GM19025 (cell line): Measurements from ENCODE around the gene DIAPH2.
A peak's percentile ranks its signal among the peaks of the same experiment; 100 is the strongest.
"Not testable (repeated sequence)": the region's sequence is repeated elsewhere in the genome, so short reads cannot be mapped to it uniquely, and the experiment has no call there.

Experiments
- ATAC-seq: cut with Tn5 transposase; IDR thresholded peaks from one replicate; pipeline ENCODE4 v1.9.1; 2021; ENCODE audit warnings: mild to moderate bottlenecking, low read depth, moderate library complexity; ENCODE audit not compliant: unreplicated experiment

Gene DIAPH2

DNA sequence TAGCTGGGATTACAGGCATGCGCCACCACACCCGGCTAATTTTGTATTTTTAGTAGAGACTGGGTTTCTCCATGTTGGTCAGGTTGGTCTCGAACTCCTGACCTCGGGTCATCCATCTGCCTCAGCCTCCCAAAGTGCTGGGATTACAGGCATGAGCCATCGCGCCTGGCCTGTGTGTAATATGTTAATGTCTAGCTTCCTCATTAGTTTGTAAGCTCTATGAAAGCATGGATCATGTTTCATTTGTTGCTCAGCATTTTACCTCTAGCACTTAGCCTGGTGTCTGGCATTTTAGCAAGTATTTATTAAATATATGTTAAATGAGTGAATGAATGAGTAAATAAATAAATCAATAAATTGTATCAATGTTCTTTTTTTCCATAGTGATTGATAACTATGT lies 29.8 kb downstream of the DIAPH2 start:
- not testable (repeated sequence) for ATAC-seq

DNA sequence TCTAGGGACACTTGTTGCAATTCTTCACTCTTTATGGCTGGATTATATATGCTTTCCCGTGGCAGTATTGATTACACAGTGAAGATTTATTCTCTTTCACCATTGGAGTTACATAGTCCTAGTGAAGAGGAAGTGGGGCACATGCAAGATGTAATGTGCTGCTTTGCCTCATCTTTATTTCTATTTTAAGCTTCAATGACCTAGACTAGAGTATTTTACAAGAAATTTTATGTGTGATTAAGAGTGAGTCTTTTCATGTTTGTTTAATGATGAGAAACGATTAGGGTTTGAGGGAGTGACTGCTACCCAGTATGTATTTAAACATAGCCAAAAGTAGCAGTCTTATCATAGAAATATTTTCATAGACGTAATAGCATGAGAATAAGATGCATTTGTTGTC lies 30.8 kb downstream of the DIAPH2 start:
- no peak for ATAC-seq

DNA sequence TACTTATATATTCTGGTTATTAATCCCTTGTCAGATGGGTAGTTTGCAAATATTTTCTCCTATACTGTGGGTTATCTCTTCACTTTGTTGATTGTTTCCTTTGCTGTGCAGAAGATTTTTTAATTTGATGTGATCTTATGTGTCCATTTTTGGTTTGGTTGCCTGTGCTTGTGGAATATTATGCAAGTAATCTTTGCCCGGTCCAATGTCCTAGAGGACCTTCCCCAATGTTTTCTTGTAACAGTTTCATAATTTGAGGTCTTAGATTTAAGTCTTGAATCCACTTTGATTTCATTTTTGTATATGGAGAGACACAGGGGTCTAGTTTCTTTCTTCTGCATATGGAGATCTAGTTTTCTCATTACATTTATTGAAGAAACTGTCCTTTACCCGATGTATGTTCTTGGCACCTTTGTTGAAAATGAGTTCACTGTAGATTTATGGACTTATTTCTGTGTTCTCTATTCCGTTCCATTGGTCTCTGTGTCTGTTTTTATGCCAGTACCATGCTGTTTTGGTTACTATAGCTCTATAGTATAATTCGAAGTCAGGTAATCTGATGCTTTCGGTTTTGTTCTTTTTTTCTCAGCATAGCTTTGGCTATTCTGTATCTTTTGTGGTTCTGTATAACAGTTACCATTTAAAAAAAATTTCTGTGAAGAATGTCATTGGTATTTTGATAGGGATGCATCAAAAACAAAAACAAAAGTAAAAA lies 34.7 kb downstream of the DIAPH2 start:
- no peak for ATAC-seq

DNA sequence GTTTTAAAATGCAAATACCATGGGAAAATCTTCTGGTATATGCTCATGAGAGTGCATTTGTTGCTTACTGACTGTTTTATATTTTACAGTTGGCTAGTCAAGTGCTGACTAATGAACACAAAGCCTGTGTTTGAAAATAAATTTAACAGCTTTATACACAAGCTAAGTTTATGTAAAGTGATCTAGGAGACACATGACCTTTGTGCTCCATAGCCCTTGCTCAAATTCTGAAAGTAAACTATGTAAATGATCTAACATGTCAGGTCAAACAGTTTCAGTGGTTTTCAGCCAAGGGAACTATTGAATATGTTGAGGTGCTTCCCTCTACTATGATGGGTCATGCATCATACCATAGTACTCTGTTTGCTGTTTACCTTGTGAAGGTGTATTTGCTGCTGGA lies 36.7 kb downstream of the DIAPH2 start:
- peak; percentile 99 for ATAC-seq

DNA sequence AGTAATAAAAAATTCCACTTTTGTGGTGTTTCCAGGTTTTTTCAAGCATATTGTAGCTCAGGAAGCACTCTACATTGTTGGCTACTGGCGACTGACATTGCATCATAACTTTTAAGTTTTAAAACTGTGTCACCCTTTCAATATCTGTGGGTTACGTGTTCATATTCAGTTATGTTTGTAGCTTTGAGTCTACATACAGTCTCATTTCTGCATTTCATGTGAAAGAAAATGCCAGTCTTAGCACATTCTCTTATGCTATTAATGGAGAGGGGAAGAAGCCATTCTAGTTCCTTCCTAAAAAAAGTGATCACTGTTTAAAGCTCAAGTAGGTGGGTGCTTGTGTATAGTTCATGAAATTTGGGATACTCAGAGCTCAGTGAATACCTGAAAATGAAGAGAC lies 38.1 kb downstream of the DIAPH2 start:
- no peak for ATAC-seq

DNA sequence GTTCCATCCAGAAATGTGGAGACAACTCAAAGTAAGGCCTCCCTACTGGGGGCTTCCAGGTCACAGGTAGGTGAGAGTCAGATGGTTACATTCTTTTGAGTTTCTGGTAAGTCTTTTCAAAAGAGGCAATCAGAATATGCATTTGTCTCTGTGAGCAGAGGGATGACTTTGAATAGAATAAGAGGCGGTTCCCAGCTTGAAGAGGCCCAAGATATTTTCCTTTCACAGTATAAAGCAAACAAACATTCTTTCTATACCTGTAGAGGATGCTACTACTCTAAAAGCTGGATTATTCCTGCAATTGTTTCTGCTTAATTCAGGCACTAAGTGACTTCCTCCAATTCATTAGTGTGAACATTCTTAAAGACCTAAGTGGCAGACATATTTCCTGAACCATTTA lies 44.4 kb downstream of the DIAPH2 start:
- no peak for ATAC-seq

DNA sequence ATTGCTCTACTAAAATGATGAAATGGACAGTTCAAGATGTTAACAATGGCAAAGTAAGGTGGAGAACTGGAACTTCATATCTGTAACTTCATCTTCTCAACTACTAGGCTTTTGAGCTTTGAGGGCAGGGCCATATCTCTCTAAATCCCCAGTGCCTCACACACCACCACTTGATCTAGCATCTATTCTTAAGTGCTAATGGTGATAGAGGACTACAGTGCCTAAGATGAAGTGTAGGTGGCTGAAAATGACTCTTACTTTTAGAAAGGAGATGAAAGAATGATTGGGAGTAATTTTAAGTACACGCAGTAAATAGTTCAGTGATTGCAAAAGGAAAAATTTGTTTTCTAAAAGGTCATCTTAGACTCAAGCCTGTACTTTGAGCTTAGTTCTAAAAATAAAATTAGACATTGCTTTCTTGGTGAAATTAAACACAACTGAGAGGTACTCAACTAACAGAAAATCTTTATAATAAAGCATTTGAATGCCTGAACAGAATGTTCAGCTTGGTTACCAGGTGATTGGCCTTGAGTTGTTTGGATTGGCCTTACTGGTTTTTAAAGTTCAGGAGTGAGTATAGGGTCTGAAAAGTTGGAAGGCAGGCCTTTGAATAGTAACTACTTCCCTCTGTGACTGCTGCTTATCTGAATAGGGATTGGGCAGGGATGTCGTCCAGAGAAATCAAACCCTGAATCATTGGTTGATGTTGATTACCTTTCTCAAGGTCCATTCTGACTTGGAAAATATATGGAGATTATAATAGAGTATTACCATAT lies 45.4 kb downstream of the DIAPH2 start:
- no peak for ATAC-seq

DNA sequence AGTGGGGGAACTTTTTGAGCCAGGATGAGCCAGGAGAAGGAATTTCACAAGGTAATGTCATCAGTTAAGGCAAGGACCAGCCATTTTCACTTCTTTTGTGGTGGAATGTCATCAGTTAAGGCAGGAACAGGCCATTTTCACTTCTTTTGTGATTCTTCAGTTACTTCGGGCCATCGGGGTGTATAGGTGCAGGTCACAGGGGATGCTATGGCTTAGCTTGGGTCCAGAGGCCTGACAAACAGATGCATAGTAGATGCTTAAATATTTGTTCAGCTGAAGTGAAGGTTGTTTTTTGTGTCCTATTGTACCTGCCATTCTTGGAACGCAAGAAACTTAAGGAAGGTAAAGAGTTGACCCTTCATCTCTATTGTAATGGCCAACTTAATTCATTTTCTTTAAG lies 46.4 kb downstream of the DIAPH2 start:
- not testable (repeated sequence) for ATAC-seq

DNA sequence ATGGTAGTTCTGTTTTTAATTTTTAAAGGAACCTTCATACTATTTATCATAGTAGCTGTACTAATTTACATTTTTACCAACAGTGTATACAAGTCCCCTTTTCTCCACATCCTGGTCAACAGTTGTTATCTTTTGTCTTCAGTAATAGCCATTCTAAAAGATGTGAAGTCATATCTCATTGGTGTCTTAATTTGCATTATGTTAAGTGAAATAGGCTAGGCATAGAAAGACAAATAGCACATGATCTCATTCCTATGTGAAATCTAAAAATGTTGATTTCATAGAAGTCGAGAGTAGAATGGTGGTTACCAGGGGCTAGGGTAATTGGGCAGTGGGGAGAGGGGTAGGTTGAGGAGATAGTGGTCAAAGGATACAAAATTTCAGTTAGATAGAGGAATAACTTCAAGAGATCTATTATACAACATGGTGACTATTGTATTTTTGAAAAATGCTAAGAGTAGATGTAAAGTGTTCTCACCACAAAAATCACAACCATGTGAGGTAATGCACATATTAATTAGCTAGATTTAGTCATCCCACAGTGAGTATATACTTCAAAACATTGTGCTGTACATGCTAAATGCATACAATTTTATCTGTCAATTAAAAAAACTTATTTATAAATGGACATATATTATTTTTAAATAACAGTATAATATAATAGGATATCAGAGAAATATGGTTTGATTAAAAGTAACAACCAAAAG lies 58.9 kb downstream of the DIAPH2 start:
- ATAC-seq: no peak

DNA sequence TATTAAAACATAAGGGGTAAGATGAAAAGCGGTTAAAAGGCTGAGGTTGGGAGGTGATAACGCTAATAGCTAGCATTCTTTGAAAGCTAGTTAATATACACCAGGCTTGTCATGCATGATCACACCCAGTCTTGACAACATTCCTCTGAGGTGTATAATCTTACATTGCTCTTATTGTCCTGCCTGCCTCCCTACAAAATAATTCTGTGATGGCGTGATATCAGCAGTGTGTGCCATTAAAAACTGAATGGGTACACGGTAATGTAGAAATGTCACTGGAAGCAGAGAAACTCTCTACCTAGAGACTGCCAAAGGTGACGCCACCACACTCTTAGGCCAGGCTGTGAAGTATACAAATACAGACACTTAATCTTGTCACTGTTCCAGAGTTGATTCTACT lies 68.1 kb downstream of the DIAPH2 start:
- no peak for ATAC-seq

DNA sequence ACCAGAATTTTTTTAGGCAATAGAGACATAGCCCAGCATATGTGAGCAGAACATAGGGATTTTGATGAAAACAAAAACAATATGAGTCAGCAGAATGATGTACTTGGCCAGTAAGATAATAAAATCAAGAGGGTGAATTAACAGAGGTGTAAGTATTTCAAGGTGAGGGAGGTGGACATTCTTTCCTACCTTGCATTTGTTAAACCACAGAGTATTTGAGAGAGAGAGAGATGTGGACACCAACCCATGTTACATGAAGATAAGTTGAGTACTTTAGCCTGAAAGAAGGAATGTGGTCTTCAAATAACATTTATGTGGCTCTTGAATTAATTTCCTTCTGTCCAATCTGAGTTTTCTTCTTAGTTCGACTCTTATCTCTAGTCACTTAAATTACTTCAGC lies 68.6 kb downstream of the DIAPH2 start:
- no peak for ATAC-seq

DNA sequence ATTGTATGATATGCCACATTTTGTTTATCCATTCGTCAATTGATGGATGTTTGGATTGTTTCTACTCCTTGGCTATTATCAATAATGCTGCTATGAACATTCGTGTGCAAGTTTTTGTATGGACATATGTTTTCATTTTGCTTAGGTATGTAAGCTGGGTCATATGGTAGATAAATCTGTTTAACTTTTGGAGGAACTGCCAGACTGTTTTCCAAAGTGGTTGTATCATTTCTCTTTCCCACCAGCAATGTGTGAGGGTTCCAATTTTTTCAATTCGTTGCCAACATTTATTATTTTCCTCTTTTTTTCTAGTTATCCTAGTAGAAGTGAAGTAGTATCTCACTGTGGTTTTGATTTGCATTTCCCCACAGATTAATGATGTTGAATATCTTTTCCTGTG lies 71.8 kb downstream of the DIAPH2 start:
- ATAC-seq: no peak

DNA sequence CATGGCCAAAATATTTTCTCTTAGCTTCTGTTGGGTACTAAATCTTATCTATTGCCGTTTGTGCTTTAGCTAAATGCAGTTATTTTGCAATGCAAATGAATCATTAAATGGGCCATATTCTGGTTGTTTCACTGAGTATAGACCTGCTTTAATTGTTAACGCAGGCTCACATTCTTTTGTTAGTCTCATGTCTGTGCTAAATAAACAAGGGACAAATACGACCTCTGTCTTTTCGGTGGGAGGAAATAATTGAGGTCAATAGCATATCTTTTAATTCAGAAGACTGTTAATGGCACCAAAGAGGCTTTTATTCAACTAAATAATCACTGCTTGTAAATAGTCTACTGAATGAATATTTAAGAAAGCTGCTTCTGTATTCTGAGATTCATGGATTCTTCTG lies 76.9 kb downstream of the DIAPH2 start:
- ATAC-seq: no peak

DNA sequence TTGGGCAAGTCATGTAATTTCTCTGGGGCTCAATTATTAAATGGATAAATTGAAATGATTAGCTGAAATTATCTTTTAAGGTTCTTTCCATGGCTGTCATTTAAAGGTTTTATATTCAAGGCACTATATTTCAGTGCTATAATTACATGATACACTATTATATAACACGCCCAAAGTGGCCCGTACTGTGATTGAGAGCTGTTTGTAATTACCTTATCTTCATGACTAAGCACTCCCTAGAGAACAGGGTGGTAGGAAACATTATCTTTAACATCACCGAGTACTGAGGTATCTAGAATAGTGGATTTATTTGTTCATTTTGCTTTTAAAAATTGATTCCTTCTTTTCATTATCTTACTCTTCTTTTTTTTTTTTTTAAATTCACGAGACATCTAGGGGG lies 79.0 kb downstream of the DIAPH2 start:
- no peak for ATAC-seq

DNA sequence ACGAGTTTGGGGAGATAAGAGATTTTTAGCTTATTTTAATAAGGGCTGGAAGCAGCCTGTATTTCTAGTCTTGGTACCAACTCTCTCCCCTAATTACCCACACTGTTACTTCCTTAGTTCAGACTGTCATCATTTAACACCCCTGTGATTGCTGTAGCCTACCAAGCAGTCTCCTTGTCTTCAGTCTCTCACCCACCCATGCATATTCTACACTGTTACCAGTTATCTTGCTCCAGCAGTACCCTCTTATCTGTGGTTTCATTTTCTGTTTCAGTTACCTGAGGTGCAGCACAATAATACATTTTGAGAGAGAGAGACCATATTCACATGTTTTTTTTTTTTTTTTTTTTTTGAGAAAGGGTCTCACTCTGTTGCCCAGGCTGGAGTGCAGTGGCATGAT lies 80.2 kb downstream of the DIAPH2 start:
- ATAC-seq: peak; percentile 86

DNA sequence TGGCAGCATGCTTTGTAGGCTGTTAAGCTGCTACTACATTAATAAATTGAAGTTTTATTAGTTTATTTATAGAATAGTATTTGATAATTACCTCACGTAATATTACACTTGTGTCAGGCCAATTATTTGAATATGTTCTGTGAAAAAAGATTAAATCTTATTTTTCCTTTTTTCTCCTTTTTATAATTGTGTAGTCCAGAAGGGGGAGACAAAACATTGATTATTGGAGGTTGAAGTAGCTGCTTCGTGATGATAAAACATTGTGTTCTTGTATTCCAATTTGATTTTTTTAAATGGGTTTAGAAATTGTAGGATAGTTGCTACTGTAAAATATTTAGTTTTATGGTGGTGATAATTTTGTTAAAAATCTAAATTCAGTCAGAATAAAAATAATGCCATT lies 85.7 kb downstream of the DIAPH2 start:
- ATAC-seq: no peak

DNA sequence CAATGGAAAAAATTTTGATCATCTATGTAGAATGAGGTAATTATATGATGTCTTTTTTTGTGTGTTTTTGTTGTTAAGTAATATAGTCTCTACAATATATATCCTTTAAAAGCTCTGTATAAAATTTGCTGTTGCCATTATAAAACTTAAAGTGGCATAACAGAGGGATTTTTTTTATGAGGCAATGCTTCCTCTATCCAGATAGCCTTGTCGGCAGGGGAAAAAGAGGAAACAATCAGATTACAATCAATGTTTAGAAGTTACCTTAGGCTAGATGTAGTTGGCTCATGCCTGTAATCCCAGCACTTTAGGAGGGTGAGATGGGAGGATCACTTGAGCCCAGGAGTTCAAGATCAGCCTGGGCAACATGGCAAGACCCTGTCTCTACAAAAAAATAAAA lies 86.8 kb downstream of the DIAPH2 start:
- ATAC-seq: no peak

DNA sequence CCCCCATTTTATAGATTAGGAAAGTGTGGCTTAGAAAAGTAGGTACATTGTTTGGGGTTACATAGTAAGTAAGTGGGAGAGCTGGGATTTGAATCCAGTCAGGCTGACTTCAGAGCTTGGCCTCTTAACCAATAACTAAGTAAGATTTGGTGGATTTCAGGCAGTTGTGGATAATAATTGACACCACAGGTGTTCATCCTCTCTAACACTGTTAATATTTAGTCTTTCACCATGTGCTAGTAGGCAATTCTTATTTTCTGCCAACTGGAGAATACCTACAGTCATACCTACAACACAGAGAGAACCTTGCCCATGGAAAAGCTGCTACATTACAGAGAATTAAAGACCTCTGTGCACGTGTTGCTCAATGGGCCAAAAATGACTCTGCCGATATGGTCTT lies 89.5 kb downstream of the DIAPH2 start:
- no peak for ATAC-seq

DNA sequence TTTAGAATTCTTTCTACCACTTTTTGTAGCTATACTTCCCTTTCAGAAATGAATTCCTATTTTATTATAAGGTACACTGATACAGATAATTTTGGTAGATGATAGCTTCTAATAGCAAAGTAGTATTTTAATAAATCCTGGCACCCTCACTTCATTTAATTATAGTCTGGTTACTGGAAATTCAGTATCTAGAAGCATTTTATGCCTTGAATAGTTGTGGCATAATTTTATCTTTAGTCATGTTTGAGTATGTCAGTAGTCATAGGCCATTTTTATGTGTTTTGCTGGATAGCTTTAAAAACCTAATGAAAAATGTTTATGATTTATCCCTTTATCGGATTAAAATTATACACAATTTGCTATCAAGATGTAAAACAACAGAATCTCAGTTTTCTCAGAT lies 92.3 kb downstream of the DIAPH2 start:
- ATAC-seq: no peak

DNA sequence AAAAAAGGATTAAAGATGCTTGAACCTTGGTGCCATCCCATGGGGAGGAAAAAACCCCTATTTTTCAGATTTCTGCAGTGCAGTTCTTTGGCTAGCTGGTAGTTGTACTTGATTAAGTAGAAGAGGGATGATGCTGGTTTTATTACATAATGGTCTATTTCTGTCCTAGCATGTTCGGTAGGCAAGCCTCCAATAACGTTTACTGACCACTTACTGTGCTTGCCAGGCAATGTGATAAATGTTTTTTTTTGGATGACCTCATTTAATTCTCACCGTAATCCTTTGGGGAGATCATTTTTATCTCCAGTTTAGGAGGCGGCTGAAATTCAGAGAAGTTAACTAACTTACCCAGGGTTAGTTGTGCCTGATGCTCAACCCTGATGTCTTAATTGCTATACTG lies 106.9 kb downstream of the DIAPH2 start:
- no peak for ATAC-seq

DNA sequence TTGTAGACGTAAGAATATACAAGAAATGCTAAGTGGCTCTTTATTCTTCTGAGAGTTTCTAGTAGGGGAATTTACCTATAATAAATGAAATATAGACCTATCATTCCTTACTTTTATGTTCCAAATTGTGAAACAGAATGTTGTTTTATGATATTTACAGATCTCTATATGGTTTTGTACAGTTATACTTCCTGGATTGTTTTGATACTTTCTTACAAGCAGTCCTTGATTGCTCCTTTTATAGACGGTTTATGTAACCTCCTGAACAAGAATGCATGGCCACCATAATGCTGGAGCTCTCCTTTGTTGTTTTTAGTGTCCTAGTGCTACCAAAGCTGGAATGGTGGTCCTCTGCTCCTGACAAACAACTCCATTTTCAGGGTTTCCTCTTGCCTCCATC lies 107.4 kb downstream of the DIAPH2 start:
- ATAC-seq: no peak

DNA sequence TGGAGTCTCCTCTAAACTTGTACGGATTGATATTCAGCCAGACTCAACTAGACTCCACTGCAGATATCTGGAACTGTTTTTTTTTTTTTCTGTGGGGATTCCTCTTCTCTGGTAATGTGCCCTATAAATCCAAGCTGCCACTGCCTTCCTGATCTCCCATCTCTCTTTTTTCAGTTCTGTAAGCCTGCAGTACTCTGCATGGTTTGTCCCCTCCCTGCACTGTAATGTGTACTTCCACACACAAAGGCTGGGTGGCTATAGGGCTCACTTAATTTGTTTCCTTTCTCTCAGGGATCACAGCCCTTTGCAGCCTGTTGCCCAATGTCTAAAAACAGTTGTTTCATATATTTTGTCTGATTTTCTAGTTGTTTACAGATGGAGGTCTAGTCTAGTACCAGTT lies 114.3 kb downstream of the DIAPH2 start:
- ATAC-seq: no peak
